GM23338 (cell line): ENCODE results near the gene CFAP74. TPM values are rescaled to one million over a fixed set of nuclear protein-coding genes. Genes with fewer than 3 reads are reported as not detected.

Source experiments
- ATAC-seq: fragments of 200-7000 bp; cut with Tn5 transposase; 3 replicates; pipeline ENCODE4 v1.9.1; 2020
- DNase-seq: peaks from one replicate; pipeline ENCODE4 v3.0.0-alpha.2; 2015; ENCODE audit warnings: low spot score
- H2AFZ ChIP-seq: fragments of 200-600 bp; sonication (generic); 2 replicates; pipeline ENCODE4 v1.8.0; 2016; ENCODE audit warnings: antibody characterized with exemption, mild to moderate bottlenecking, moderate library complexity
- H3F3A ChIP-seq: fragments of 200-600 bp; sonication (generic); replicated peaks from 2 replicates; pipeline ENCODE4 v1.8.0; 2017; ENCODE audit warnings: antibody characterized with exemption, mixed run types, low read depth
- H3K27ac ChIP-seq: fragments of 200-600 bp; sonication (generic); 2 replicates; pipeline ENCODE4 v1.6.1; 2016; ENCODE audit warnings: low read depth
- H3K27me3 ChIP-seq: fragments of 200-600 bp; sonication (generic); 2 replicates; pipeline ENCODE4 v1.8.0; 2016; ENCODE audit warnings: mild to moderate bottlenecking, mixed run types, moderate library complexity; ENCODE audit not compliant: insufficient read depth
- H3K36me3 ChIP-seq: fragments of 200-600 bp; sonication (generic); 2 replicates; pipeline ENCODE4 v1.8.0; 2016; ENCODE audit warnings: mild to moderate bottlenecking; ENCODE audit not compliant: insufficient read depth
- H3K4me1 ChIP-seq: fragments of 200-600 bp; sonication (generic); 2 replicates; pipeline ENCODE4 v1.8.0; 2016; ENCODE audit warnings: mild to moderate bottlenecking, moderate library complexity; ENCODE audit not compliant: insufficient read depth
- H3K4me2 ChIP-seq: fragments of 200-600 bp; sonication (generic); 2 replicates; pipeline ENCODE4 v1.7.1; 2017; ENCODE audit warnings: mixed run types
- H3K4me3 ChIP-seq: fragments of 200-600 bp; sonication (generic); 2 replicates; pipeline ENCODE4 v1.6.1; 2016; ENCODE audit warnings: mixed run types
- H3K79me2 ChIP-seq: fragments of 200-600 bp; sonication (generic); replicated peaks from 2 replicates; pipeline ENCODE4 v1.8.0; 2017; ENCODE audit warnings: mild to moderate bottlenecking; ENCODE audit not compliant: insufficient read depth
- H3K9me2 ChIP-seq: fragments of 200-600 bp; sonication (generic); 2 replicates; pipeline ENCODE4 v1.8.0; 2017; ENCODE audit not compliant: insufficient read depth
- H4K20me1 ChIP-seq: fragments of 200-600 bp; sonication (generic); replicated peaks from 2 replicates; pipeline ENCODE4 v1.8.0; 2017; ENCODE audit warnings: mild to moderate bottlenecking; ENCODE audit not compliant: insufficient read depth
- H3K27ac Mint-ChIP-seq: 2 replicates; pipeline ENCODE4 v1.8.0; 2020; ENCODE audit warnings: inconsistent platforms, mild to moderate bottlenecking, moderate library complexity, mixed read lengths
- H3K27me3 Mint-ChIP-seq: 3 replicates; pipeline ENCODE4 v1.8.0; 2022; ENCODE audit warnings: low read depth, mild to moderate bottlenecking, moderate library complexity, mixed read lengths, inconsistent platforms; ENCODE audit not compliant: insufficient read depth, poor library complexity
- H3K36me3 Mint-ChIP-seq: 3 replicates; pipeline ENCODE4 v1.8.0; 2021; ENCODE audit warnings: low read depth, mild to moderate bottlenecking, inconsistent platforms, moderate library complexity, mixed read lengths
- H3K4me1 Mint-ChIP-seq: 3 replicates; pipeline ENCODE4 v1.8.0; 2020; ENCODE audit warnings: mild to moderate bottlenecking, inconsistent platforms, mixed read lengths
- H3K4me3 Mint-ChIP-seq: 3 replicates; pipeline ENCODE4 v1.8.0; 2021; ENCODE audit warnings: moderate library complexity, mild to moderate bottlenecking, inconsistent platforms, mixed read lengths
- H3K9me3 Mint-ChIP-seq: 3 replicates; pipeline ENCODE4 v1.8.0; 2020; ENCODE audit warnings: moderate library complexity, mild to moderate bottlenecking, inconsistent platforms, mixed read lengths
- CREB1 ChIP-seq: fragments of 250-450 bp; sonication (Bioruptor Pico); IDR thresholded peaks from 2 replicates; pipeline ENCODE4 v1.5.0; 2020; ENCODE audit warnings: low read depth, mild to moderate bottlenecking, moderate library complexity
- CTCF ChIP-seq, 2 experiments: fragments of 200-600 bp in 1 of 2; sonication (generic) in 1 of 2; conservative IDR thresholded peaks; 2 replicates each; pipeline versions ENCODE4 v1.5.1 to v1.6.1; 2016 to 2017; ENCODE audit warnings: antibody characterized with exemption in 2 of 2, low read depth in 2 of 2, mild to moderate bottlenecking in 2 of 2, moderate library complexity in 1 of 2
- ETS1 ChIP-seq: IDR thresholded peaks from 2 replicates; pipeline ENCODE4 v1.6.1; 2016; ENCODE audit warnings: antibody characterized with exemption
- EZH2 ChIP-seq: fragments of 200-600 bp; sonication (generic); IDR thresholded peaks from one replicate; pipeline ENCODE4 v1.8.0; 2017; ENCODE audit warnings: antibody characterized with exemption, mild to moderate bottlenecking, low read depth; ENCODE audit not compliant: unreplicated experiment
- EZH2phosphoT487 ChIP-seq: fragments of 200-600 bp; sonication (generic); IDR thresholded peaks from one replicate; pipeline ENCODE4 v1.8.1; 2018; ENCODE audit warnings: antibody characterized with exemption; ENCODE audit not compliant: unreplicated experiment
- POLR2AphosphoS5 ChIP-seq: IDR thresholded peaks from 2 replicates; pipeline ENCODE4 v1.6.1; 2016; ENCODE audit warnings: antibody characterized with exemption, low read depth
- STAT1 ChIP-seq: IDR thresholded peaks from one replicate; pipeline ENCODE4 v1.6.1; 2016; ENCODE audit warnings: antibody characterized with exemption; ENCODE audit not compliant: unreplicated experiment
- ZNF114 ChIP-seq: fragments of 250-450 bp; sonication (Bioruptor Pico); IDR thresholded peaks from 2 replicates; pipeline ENCODE4 v1.5.0; 2020; ENCODE audit warnings: mild to moderate bottlenecking, moderate library complexity
- ZNF331 ChIP-seq: fragments of 250-450 bp; sonication (Bioruptor Pico); IDR thresholded peaks from 2 replicates; pipeline ENCODE4 v1.5.0; 2020; ENCODE audit warnings: low read depth, mild to moderate bottlenecking, moderate library complexity
- ZNF462 ChIP-seq: fragments of 250-450 bp; sonication (Bioruptor Pico); IDR thresholded peaks from 2 replicates; pipeline ENCODE4 v1.5.0; 2020; ENCODE audit warnings: mild to moderate bottlenecking, moderate library complexity
- polyA plus RNA-seq: library from polyadenylated mRNA; unstranded; fragments of >200 nt; fragmentation: Nextera tagmentation; extraction: Ambion mirVana; gene quantifications from 2 replicates; pipeline ENCODE4 v1.2.1, GENCODE V29; 2016
- total RNA-seq: library from RNA; depleted of rRNA; stranded (reverse); fragments of >200 nt; shearing (Covaris generic); gene quantifications from 2 replicates; pipeline ENCODE4 v1.2.3, GENCODE V29; 2014

Gene CFAP74
- total and polyA plus RNA-seq, 2 experiments from 2014 or later = 0.21 TPM; not detected in 1

GRCh38 chr1:2050793-2051682, 47.5 kb upstream of the CFAP74 start:
- no peaks in the 10 kb centered on the region for H3K27me3 ChIP-seq
- H3K4me3 ChIP-seq = peak overlapping the region; percentile 92
- H3K4me3 Mint-ChIP-seq = peak overlapping the region; percentile 72
- H3F3A ChIP-seq = peaks cover 15% of the 10 kb centered on the region
- H3K27ac Mint-ChIP-seq = no peak overlapping the region
- 0 out of 2 replicates have a peak overlapping the region, but pooled peaks have one; percentile 32 for H2AFZ ChIP-seq
- H4K20me1 ChIP-seq = peaks cover 25% of the 10 kb centered on the region
- peaks cover 18% of the 10 kb centered on the region for H3K27me3 Mint-ChIP-seq
- H3K4me1 ChIP-seq = peaks cover 25% of the 10 kb centered on the region; the same call in 1 of the 2 replicates
- no peaks in the 10 kb centered on the region; the same call in 2 of the 3 replicates for H3K9me3 Mint-ChIP-seq
- peaks cover 22% of the 10 kb centered on the region for H3K4me1 Mint-ChIP-seq
- ATAC-seq = no peak
- DNase-seq = peak; percentile 42
- no peak for TF ChIP-seq EZH2phosphoT487
- TF ChIP-seq STAT1 = no peak
- TF ChIP-seq ETS1 = no peak
- TF ChIP-seq EZH2 = no peak
- H3K27ac ChIP-seq = no peak overlapping the region
- H3K79me2 ChIP-seq = peaks cover 40% of the 10 kb centered on the region
- no peaks in the 10 kb centered on the region for H3K9me2 ChIP-seq
- peaks cover 8% of the 10 kb centered on the region for H3K36me3 Mint-ChIP-seq
- H3K36me3 ChIP-seq = no peaks in the 10 kb centered on the region
- peak overlapping the region; percentile 96 for H3K4me2 ChIP-seq

- Histone ChIP-seq H2AFZ (no peak overlapping the region), H3F3A (peaks cover 18% of the 10 kb centered on the region), H3K27ac (no peak overlapping the region), H3K9me2 (no peaks in the 10 kb centered on the region), H3K4me3 (peak overlapping the region; percentile 92), H3K79me2 (peaks cover 40% of the 10 kb centered on the region), H3K36me3 (no peaks in the 10 kb centered on the region), H3K4me2 (peak overlapping the region; percentile 96), H3K4me1 (peaks cover 25% of the 10 kb centered on the region; the same call in 1 of the 2 replicates), H4K20me1 (peaks cover 25% of the 10 kb centered on the region), H3K27me3 (no peaks in the 10 kb centered on the region)
- DNase-seq (peak; percentile 55), ATAC-seq (no peak; the same call in 2 of the 3 replicates)
- Mint-ChIP-seq H3K36me3 (peaks cover 4% of the 10 kb centered on the region; the same call in 1 of the 3 replicates), H3K9me3 (no peaks in the 10 kb centered on the region; the same call in 2 of the 3 replicates), H3K27ac (no peak overlapping the region), H3K4me1 (peaks cover 22% of the 10 kb centered on the region), H3K4me3 (peak overlapping the region; percentile 72; the same call in 2 of the 3 replicates), H3K27me3 (peaks cover 23% of the 10 kb centered on the region)
- TF ChIP-seq ZNF462 (CRISPR knock-in tag) (no peak), ETS1 (no peak), ZNF114 (CRISPR knock-in tag) (no peak), POLR2AphosphoS5 (no peak), EZH2 (no peak), CTCF (conservative IDR thresholded peaks at IDR 0.05; ENCODE audit: low read depth in 2 of 2) (no peak), ZNF331 (CRISPR knock-in tag) (no peak), CREB1 (CRISPR knock-in tag) (no peak)
These were observed 46.8 kb upstream of the CFAP74 start for GRCh38 chr1:2050461-2050792.
